Mucosa of rectum (tissue), 2 donors: ENCODE data around the gene SEMA6A.

Experiments used
- H3K27ac ChIP-seq, 2 donors: one replicate each; pipeline ENCODE4 v1.7.0; 2013; ENCODE audit warnings: inconsistent platforms in 2 of 2, low read depth in 2 of 2, low read length in 2 of 2
- H3K27me3 ChIP-seq, 2 donors: one replicate each; pipeline ENCODE4 v1.7.0; 2013; ENCODE audit warnings: low read length in 2 of 2; ENCODE audit not compliant: control insufficient read depth in 2 of 2, insufficient read depth in 2 of 2
- H3K36me3 ChIP-seq, 2 donors: one replicate each; pipeline ENCODE4 v1.7.0; 2013; ENCODE audit warnings: low read length in 2 of 2; ENCODE audit not compliant: control insufficient read depth in 2 of 2, insufficient read depth in 2 of 2
- H3K4me1 ChIP-seq, 2 donors: one replicate each; pipeline ENCODE4 v1.7.0; 2013; ENCODE audit warnings: low read length in 2 of 2, mild to moderate bottlenecking in 1 of 2; ENCODE audit not compliant: control insufficient read depth in 2 of 2, insufficient read depth in 2 of 2
- H3K4me3 ChIP-seq, 2 donors: one replicate each; pipeline ENCODE4 v1.7.0; 2013; ENCODE audit warnings: low read length in 2 of 2
- H3K9ac ChIP-seq, 2 donors: one replicate each; pipeline ENCODE4 v1.7.0; 2013; ENCODE audit warnings: low read length in 2 of 2, low read depth in 1 of 2, mild to moderate bottlenecking in 1 of 2
- H3K9me3 ChIP-seq, 2 donors: one replicate each; pipeline ENCODE4 v1.7.0; 2013; ENCODE audit warnings: low read length in 2 of 2; ENCODE audit not compliant: control insufficient read depth in 2 of 2
- donor health status: healthy.
- donor health status: Normal muscosa, but diverticular disease.

Gene SEMA6A

DNA sequence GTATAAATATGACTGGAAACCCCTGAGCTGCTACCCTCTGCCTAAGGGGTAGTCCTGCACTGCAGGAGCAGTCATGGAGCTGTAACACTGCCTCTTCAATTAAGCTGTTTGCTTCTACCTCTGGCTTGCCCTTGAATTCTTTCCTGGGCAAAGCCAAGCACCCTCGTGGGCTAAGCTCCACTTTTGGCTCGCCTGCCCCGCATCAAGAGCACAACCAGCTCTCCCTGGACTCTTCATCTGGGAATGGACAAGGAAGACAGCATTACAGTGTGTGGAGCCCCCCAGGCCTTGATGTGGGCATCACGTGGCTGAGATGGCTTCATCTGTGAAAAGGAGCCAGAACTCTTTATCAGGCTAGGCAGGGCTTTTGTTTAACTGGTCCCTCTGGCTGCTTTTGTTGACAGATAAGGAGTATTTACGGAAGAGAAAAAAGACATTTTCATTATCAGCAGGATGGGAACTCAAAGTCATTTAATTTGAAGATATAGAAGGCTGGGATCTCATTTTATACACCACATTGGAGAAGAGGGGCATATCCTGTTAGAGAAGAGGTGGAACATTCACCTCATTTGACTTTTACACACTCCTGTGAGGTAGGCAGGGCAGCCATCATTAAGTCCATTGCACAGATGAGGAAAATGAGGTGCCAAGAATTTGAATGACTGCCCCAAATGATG is 137.8 kb downstream of the SEMA6A start:
- H3K4me1 ChIP-seq: peaks cover 0 to 2% of the 10 kb centered on the region in 2 donors
- no peaks in the 10 kb centered on the region for H3K9me3 ChIP-seq
- no peak overlapping the region for H3K4me3 ChIP-seq
- no peaks in the 10 kb centered on the region for H3K36me3 ChIP-seq
- H3K27me3 ChIP-seq: no peaks in the 10 kb centered on the region
- no peak overlapping the region for H3K9ac ChIP-seq
- H3K27ac ChIP-seq: no peak overlapping the region

DNA sequence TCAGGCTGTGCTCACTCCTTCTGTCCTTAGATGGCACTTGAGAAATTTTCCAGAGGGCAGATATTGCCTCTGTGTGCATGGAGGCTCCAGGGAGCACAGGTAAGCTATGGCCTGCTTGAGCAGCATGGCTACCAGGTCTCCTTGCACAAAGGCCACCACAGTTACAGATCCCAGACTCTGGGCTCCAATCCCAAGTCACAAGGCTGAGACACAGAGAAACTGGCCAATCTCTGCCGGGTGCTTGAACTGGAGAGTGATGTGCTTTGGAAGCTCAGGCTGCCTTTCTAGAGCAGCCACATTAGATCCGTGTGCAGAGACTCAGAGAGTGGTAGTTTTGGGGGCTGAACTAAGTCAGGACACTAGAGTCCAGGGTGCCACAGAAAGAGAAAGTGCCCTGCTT is 145.7 kb downstream of the SEMA6A start:
- Histone ChIP-seq H3K4me3 (no peak overlapping the region), H3K9ac (no peak overlapping the region)

DNA sequence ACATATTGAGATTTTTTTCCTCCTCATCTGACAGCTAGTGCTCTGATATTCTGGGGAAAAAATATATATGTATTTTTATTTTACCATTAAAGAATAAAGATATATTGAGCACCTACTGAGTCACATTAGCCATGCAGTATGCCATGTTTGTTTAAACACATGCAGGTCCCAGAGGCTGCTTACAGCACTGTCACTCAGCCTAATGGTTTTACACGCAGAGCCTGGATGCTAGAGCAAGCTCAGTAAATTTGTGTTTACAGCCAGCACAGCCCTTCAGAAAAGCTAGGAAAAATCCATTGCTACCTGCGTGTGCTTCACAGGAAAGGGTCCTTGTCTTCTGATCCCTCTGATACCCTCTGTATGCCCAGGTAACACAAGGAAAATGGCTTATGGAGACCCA is 146.2 kb downstream of the SEMA6A start:
- Histone ChIP-seq H3K4me3 (no peak overlapping the region), H3K4me1 (no peaks in the 10 kb centered on the region), H3K9me3 (no peaks in the 10 kb centered on the region), H3K27ac (no peak overlapping the region), H3K9ac (no peak overlapping the region), H3K36me3 (no peaks in the 10 kb centered on the region), H3K27me3 (no peaks in the 10 kb centered on the region)

More for the DNA sequence above, 145.7 kb downstream of the SEMA6A start:
- Histone ChIP-seq H3K36me3 (no peaks in the 10 kb centered on the region), H3K4me1 (no peaks in the 10 kb centered on the region), H3K27me3 (no peaks in the 10 kb centered on the region), H3K27ac (no peak overlapping the region), H3K9me3 (no peaks in the 10 kb centered on the region)

DNA sequence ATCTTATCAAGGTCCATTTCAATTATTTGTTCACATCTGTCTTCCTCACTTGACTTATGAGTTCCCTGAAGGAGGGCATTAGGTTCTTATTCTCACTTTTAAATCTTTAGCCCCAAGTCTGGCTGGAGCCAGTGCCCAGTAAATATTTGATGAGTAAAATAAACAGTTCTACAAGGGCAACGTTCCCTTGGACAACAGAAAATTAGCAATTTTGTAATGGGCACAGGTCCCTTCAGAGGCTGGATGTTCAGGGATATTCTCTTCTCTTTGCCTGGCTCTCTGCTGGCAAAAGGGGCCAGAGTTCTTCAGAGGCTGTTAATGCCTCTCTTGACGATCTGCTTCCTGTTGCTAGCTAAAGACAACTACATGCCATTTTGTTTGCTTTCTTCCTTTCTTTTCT is 149.7 kb downstream of the SEMA6A start:
- Histone ChIP-seq H3K27me3 (no peaks in the 10 kb centered on the region), H3K4me1 (no peaks in the 10 kb centered on the region), H3K36me3 (no peaks in the 10 kb centered on the region), H3K9ac (no peak overlapping the region), H3K4me3 (no peak overlapping the region), H3K9me3 (no peaks in the 10 kb centered on the region), H3K27ac (no peak overlapping the region)

DNA sequence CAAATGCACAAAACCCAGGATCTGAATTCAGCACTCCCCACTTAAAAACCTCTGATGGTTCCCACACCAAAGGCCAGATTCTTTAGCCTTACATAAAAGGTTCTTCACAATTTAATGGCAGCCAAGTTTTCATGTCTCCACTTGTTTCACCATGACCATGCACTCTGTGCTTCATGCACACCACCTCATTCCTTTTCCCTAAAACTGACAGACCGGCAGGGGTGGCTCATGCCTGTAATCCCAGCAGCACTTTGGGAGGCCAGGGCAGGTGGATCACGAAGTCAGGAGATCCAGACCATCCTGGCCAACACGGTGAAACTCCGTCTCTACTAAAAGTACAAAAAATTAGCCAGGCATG is 150.4 kb downstream of the SEMA6A start:
- no peaks in the 10 kb centered on the region for H3K9me3 ChIP-seq
- H3K27ac ChIP-seq: no peak overlapping the region
- H3K27me3 ChIP-seq: no peaks in the 10 kb centered on the region
- H3K36me3 ChIP-seq: no peaks in the 10 kb centered on the region
- H3K4me3 ChIP-seq: no peak overlapping the region
- no peaks in the 10 kb centered on the region for H3K4me1 ChIP-seq
- H3K9ac ChIP-seq: no peak overlapping the region

DNA sequence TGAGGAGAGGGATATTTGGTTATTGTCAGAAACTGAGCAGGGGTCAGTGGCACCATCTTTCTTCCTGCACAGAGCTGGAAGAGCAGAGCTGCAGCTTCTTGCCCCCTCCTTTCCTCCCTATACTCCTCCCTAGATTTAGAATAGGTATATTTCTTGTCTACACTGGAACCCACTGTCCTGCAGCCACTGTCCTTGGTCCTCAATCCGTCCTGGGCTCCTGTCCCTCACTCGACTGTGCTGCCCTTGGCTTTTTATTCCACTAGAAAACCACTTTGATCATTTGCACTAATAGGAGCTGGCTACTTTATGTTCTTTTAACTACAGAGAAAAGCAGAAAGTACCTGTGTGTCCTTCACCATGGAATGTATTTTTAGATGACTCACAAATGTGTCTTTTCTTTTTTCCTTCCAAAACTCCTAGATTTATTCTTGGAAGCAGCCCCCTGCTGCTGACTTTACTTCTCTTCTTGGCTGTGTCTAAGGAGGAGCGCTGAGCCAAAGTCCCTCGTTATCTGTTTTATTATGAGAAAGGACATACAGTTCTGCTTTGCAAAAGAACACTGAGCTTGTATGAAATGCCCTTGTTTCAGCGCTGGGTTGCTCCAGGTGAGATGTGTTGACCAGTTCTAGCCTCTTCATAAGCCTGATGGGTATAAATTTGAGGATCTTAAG is 150.9 kb downstream of the SEMA6A start:
- no peak overlapping the region for H3K9ac ChIP-seq
- H3K4me1 ChIP-seq: no peaks in the 10 kb centered on the region
- H3K27me3 ChIP-seq: no peaks in the 10 kb centered on the region
- no peak overlapping the region for H3K27ac ChIP-seq
- no peaks in the 10 kb centered on the region for H3K36me3 ChIP-seq
- H3K4me3 ChIP-seq: no peak overlapping the region
- H3K9me3 ChIP-seq: no peaks in the 10 kb centered on the region

DNA sequence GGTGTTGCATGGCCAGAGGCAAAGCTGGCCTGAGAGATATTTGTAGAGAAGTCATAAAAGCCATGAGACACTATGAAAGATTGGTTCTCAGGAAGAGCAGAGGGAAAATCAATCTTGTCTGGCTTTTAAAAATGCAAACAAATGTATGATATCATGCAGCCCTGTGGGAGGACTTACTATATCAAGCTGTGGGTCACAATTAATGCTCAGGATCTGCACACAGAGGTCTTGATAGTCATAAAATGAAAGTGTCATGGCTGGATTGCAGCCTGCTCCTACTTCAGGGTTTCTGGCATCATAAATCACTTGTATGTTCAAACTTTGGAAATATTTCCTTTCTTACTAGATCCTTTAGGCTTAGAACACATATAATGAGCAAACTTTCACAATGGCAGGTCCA is 151.5 kb downstream of the SEMA6A start:
- Histone ChIP-seq H3K9me3 (no peaks in the 10 kb centered on the region), H3K36me3 (no peaks in the 10 kb centered on the region), H3K9ac (no peak overlapping the region), H3K4me3 (no peak overlapping the region), H3K27ac (no peak overlapping the region), H3K4me1 (no peaks in the 10 kb centered on the region), H3K27me3 (no peaks in the 10 kb centered on the region)

DNA sequence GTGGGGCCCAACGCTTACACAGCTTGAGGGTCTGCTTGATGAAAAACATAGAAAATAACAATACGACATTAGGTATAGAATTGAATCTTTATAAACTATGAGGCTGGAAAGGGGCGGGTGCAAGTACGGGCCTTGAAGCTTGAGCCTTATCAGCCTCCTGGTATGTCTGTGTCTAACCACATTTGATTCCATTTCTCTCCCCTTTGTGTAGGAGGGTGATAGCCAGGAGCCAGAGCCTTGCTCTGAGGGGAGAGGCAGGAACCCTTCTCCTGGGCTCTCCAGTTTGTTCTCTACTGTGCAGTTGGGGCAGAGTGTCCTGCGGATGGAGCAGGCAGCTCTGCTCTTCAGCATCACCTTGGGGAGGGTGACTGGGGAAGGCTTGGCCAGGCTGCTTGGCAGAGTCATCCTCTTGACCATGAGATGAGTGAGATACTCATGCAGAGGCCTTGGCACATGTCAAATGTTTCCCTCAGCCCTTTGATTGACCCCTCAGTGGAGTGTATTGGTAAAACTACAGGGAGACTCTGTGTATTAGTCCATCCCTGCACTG is 153.5 kb downstream of the SEMA6A start:
- Histone ChIP-seq H3K9me3 (no peaks in the 10 kb centered on the region), H3K27me3 (no peaks in the 10 kb centered on the region), H3K36me3 (no peaks in the 10 kb centered on the region), H3K27ac (no peak overlapping the region), H3K4me1 (no peaks in the 10 kb centered on the region), H3K4me3 (no peak overlapping the region), H3K9ac (no peak overlapping the region)

DNA sequence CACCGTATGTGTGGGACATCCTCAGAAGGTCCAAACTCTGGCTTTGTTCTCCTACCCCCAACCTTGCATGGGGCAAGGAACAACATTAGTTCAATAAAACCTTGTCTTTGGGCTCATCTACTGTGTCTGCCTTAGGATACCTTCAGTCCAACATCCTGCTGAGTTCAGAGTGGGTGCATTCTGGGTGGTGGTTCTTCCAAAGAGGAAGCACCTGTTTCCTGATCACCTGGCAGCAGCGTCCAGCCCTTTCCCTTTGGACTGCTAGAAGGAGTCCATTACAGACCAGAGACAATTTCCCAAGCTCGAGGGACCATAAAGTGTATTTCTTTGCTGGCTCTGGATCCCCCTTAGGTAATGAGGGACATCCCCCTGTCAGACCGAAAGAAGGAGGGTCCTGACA is 154.1 kb downstream of the SEMA6A start:
- Histone ChIP-seq H3K4me1 (no peaks in the 10 kb centered on the region), H3K27ac (no peak overlapping the region), H3K9me3 (no peaks in the 10 kb centered on the region), H3K36me3 (no peaks in the 10 kb centered on the region), H3K27me3 (no peaks in the 10 kb centered on the region), H3K9ac (no peak overlapping the region), H3K4me3 (no peak overlapping the region)

DNA sequence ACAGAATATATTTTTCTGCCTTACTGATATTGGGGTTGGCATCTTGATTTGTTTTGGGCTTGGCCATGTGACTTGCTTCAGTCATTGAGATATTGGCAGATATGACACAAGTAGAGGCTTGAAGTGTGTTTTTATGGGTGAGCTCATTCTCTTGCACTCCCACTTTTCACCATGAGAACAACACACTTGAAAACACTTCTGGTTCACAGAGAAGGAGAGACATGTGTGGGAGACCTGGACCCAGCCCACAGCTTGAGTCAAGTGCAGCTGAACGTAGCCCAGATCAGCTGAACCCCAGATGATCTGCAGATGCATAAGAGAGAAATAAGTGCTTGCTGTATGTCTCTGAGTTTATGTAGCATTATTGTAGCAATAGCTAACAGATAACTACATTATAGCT is 155.4 kb downstream of the SEMA6A start:
- H3K9ac ChIP-seq: no peak overlapping the region
- no peaks in the 10 kb centered on the region for H3K27me3 ChIP-seq
- H3K9me3 ChIP-seq: no peaks in the 10 kb centered on the region
- no peak overlapping the region for H3K27ac ChIP-seq
- H3K4me1 ChIP-seq: no peaks in the 10 kb centered on the region
- no peak overlapping the region for H3K4me3 ChIP-seq
- no peaks in the 10 kb centered on the region for H3K36me3 ChIP-seq
